B cell (primary cell): ENCODE data around the gene SMARCE1. TPM values are rescaled to one million over a fixed set of nuclear protein-coding genes. Genes with fewer than 3 reads are reported as not detected.

ENCODE experiments used
- ATAC-seq: fragments of 200-7000 bp; cut with Tn5 transposase; one replicate; pipeline ENCODE4 v1.10.0; 2021; ENCODE audit warnings: low read depth, mild to moderate bottlenecking, moderate number of reproducible peaks, moderate library complexity
- CTCF ChIA-PET: fragments of 350-600 bp; sonication (Branson Sonifier 250); formaldehyde crosslinking; loops from one replicate; lab custom pipeline; 2021; ENCODE audit warnings: antibody characterized with exemption, inconsistent platforms; lab: Charles Lee
- POLR2A ChIA-PET: fragments of 350-600 bp; sonication (Branson Sonifier 250); formaldehyde crosslinking; loops from one replicate; lab custom pipeline; 2021; ENCODE audit warnings: antibody characterized with exemption; lab: Charles Lee
- DNase-seq: peaks from one replicate; pipeline ENCODE4 v3.0.0; 2013
- H2AFZ ChIP-seq: 2 replicates; pipeline ENCODE4 v1.6.1; 2012; ENCODE audit warnings: mild to moderate bottlenecking, low read depth, low read length; ENCODE audit not compliant: insufficient read depth, poor library complexity, severe bottlenecking
- H3K27ac ChIP-seq, 2 donors: 1 replicate in 1 of 2; 2 replicates in 1 of 2; pipeline ENCODE4 v1.5.1; 2012 to 2013; ENCODE audit warnings: low read length in 2 of 2, mild to moderate bottlenecking in 2 of 2, moderate library complexity in 1 of 2
- H3K27me3 ChIP-seq, 4 experiments: fragments of 200-600 bp in 1 of 4; sonication (generic) in 1 of 4; replicated peaks in 1 of 4; 1 replicate in 2 of 4; 2 replicates in 2 of 4; pipeline versions ENCODE4 v1.6.1 to v1.7.0; 2013 to 2016; ENCODE audit warnings: low read length in 3 of 4, mild to moderate bottlenecking in 2 of 4, mixed read lengths in 1 of 4, moderate library complexity in 1 of 4; ENCODE audit not compliant: insufficient read depth in 4 of 4, control insufficient read depth in 3 of 4; ENCODE audit errors: control extremely low read depth in 1 of 4
- H3K36me3 ChIP-seq, 2 experiments: replicated peaks in 1 of 2; 1 replicate in 1 of 2; 2 replicates in 1 of 2; pipeline versions ENCODE4 v1.6.1 to v1.7.1; 2013; ENCODE audit warnings: low read length in 1 of 2; ENCODE audit not compliant: insufficient read depth in 2 of 2, control insufficient read depth in 1 of 2; ENCODE audit errors: control extremely low read depth in 1 of 2, extremely low read depth in 1 of 2
- H3K4me1 ChIP-seq, 2 donors: fragments of 200-600 bp in 1 of 2; sonication (generic) in 1 of 2; 1 replicate in 1 of 2; 2 replicates in 1 of 2; pipeline versions ENCODE4 v1.5.1 to v1.6.1; 2013 to 2017; ENCODE audit warnings: low read length in 2 of 2; ENCODE audit not compliant: control insufficient read depth in 2 of 2, insufficient read depth in 2 of 2
- H3K4me2 ChIP-seq: replicated peaks from 2 replicates; pipeline ENCODE3; 2012; ENCODE audit warnings: mild to moderate bottlenecking, low read depth, low read length; ENCODE audit not compliant: poor library complexity, severe bottlenecking
- H3K4me3 ChIP-seq, 5 experiments: fragments of 200-600 bp in 1 of 5; sonication (generic) in 1 of 5; 1 replicate in 3 of 5; 2 replicates in 2 of 5; pipeline versions ENCODE4 v1.5.1 to v1.7.0; 2011 to 2016; ENCODE audit warnings: low read length in 4 of 5, mild to moderate bottlenecking in 4 of 5, low read depth in 2 of 5, control low read depth in 1 of 5, moderate library complexity in 1 of 5; ENCODE audit not compliant: insufficient read depth in 1 of 5; ENCODE audit errors: control extremely low read depth in 1 of 5, extremely low read depth in 1 of 5
- H3K79me2 ChIP-seq: fragments of 200-600 bp; sonication (generic); one replicate; pipeline ENCODE4 v1.6.0; 2016; ENCODE audit warnings: low read length; ENCODE audit not compliant: control insufficient read depth, insufficient read depth
- H3K9ac ChIP-seq: fragments of 200-600 bp; sonication (generic); 2 replicates; pipeline ENCODE4 v1.6.1; 2017; ENCODE audit warnings: mild to moderate bottlenecking, low read length, moderate library complexity
- H3K9me3 ChIP-seq, 3 donors: one replicate each; pipeline versions ENCODE4 v1.6.1 to v1.7.1; 2013; ENCODE audit warnings: low read length in 2 of 3; ENCODE audit not compliant: control insufficient read depth in 2 of 3, insufficient read depth in 1 of 3; ENCODE audit errors: control extremely low read depth in 1 of 3
- H4K20me1 ChIP-seq: 2 replicates; pipeline ENCODE4 v1.6.0; 2012; ENCODE audit warnings: mild to moderate bottlenecking, low read length; ENCODE audit not compliant: insufficient read depth, control insufficient read depth, poor library complexity, severe bottlenecking
- H3K27ac Mint-ChIP-seq: one replicate; pipeline ENCODE4 v1.8.0; 2021; ENCODE audit warnings: mixed read lengths
- H3K27me3 Mint-ChIP-seq: one replicate; pipeline ENCODE4 v1.8.0; 2021; ENCODE audit warnings: mixed read lengths
- H3K4me1 Mint-ChIP-seq: one replicate; pipeline ENCODE4 v1.8.0; 2021; ENCODE audit warnings: mixed read lengths
- H3K4me3 Mint-ChIP-seq: one replicate; pipeline ENCODE4 v1.8.0; 2021; ENCODE audit warnings: mixed read lengths
- H3K9me3 Mint-ChIP-seq: one replicate; pipeline ENCODE4 v1.8.0; 2022; ENCODE audit warnings: mixed read lengths; ENCODE audit not compliant: insufficient read depth
- CTCF ChIP-seq: fragments of 200-600 bp; IDR thresholded peaks from one replicate; pipeline ENCODE4 v1.8.0; 2022; ENCODE audit warnings: antibody characterized with exemption, mild to moderate bottlenecking
- EZH2 ChIP-seq: IDR thresholded peaks from 2 replicates; pipeline ENCODE4 v1.6.1; 2012; ENCODE audit warnings: borderline replicate concordance, low read depth, mild to moderate bottlenecking, moderate library complexity, low read length; ENCODE audit not compliant: insufficient read depth, poor library complexity, severe bottlenecking
- WGBS: methylation state at CpG from one replicate; pipeline ENCODE4 v1.1.5; 2013; ENCODE audit warnings: missing lambda C conversion rate; ENCODE audit not compliant: insufficient coverage; 5-methylcytosine and 5-hydroxymethylcytosine counted together
- intact Hi-C: fragments of 100-400 bp; cut with micrococcal nuclease; formaldehyde crosslinking; loops from one replicate; pipeline ENCODE4 v1.10.0; 2022
- polyA plus RNA-seq: library from polyadenylated mRNA; depleted of rRNA; stranded (reverse); fragments of >200 nt; gene quantifications from 2 replicates; pipeline ENCODE4 v1.2.3, GENCODE V29; 2012
- total RNA-seq, 2 donors: library from RNA; stranded (reverse); fragments of 120-200 nt in 1 of 2; gene quantifications; 1 replicate in 1 of 2; 2 replicates in 1 of 2; pipeline versions ENCODE4 v1.2.3 to v1.2.4, GENCODE V29; 2013 to 2022

SMARCE1 gene
- total and polyA plus RNA-seq, 2 donors (not counting 1 experiment from before 2014, with no cell fraction given) = 19.9 to 128 TPM

GRCh38 chr17:40646791-40647623 lies 611 bp downstream of the SMARCE1 start:
- Histone ChIP-seq H3K9ac (peak overlapping the region; percentile 100), H4K20me1 (peaks cover 5% of the 10 kb centered on the region), H3K27ac (peak overlapping the region; percentile 97 to 100), H3K4me1 (peaks cover 25 to 30% of the 10 kb centered on the region in 2 donors), H3K36me3 (peaks cover 9 to 28% of the 10 kb centered on the region in 2 experiments), H2AFZ (peak overlapping the region; percentile 99), H3K4me2 (peak overlapping the region; percentile 95), H3K9me3 (no peaks in the 10 kb centered on the region), H3K79me2 (peaks cover 72% of the 10 kb centered on the region), H3K27me3 (no peaks in the 10 kb centered on the region), H3K4me3 (peak overlapping the region; percentile 85 to 94 (median 86))
- TF ChIP-seq CTCF (no peak), EZH2 (no peak)
- POLR2A ChIA-PET = interaction anchor here (0.9 to 1.7 kb wide), 6 partner anchors 27 to 203 kb away, joined by 3 to 5 read pairs (median 4); no protein-coding TSS in a partner anchor
- H3K9me3 Mint-ChIP-seq = no peaks in the 10 kb centered on the region
- 2% methylated on average over 10 of the region's 18 CpGs for WGBS
- intact Hi-C loops = no loop called here
- peaks cover 42% of the 10 kb centered on the region for H3K4me1 Mint-ChIP-seq
- CTCF ChIA-PET = interaction anchor here (0.6 to 3.6 kb wide), 15 partner anchors 13 to 1024 kb away, joined by 3 to 17 read pairs (median 4); no protein-coding TSS in a partner anchor
- no peaks in the 10 kb centered on the region for H3K27me3 Mint-ChIP-seq
- H3K4me3 Mint-ChIP-seq = peak overlapping the region; percentile 89
- no peak for DNase-seq
- peak; percentile 16 for ATAC-seq
- peak overlapping the region; percentile 94 for H3K27ac Mint-ChIP-seq

- Histone ChIP-seq H3K4me2 (peak overlapping the region; percentile 95), H3K9ac (peak overlapping the region; percentile 22), H3K79me2 (peaks cover 81% of the 10 kb centered on the region), H3K27ac (peak overlapping the region in 1 of 2 donors; percentile 21), H3K4me3 (no peak overlapping the region), H3K9me3 (no peaks in the 10 kb centered on the region), H3K27me3 (no peaks in the 10 kb centered on the region), H3K36me3 (peaks cover 14 to 38% of the 10 kb centered on the region in 2 experiments), H4K20me1 (peaks cover 9% of the 10 kb centered on the region), H2AFZ (no peak overlapping the region), H3K4me1 (peaks cover 25 to 30% of the 10 kb centered on the region in 2 donors)
- H3K27ac Mint-ChIP-seq = no peak overlapping the region
- CTCF ChIA-PET = interaction anchor here (1.0 to 3.6 kb wide), 7 partner anchors 20 to 1017 kb away, joined by 3 to 17 read pairs (median 7); no protein-coding TSS in a partner anchor
- no peaks in the 10 kb centered on the region for H3K9me3 Mint-ChIP-seq
- H3K27me3 Mint-ChIP-seq = no peaks in the 10 kb centered on the region
- DNase-seq = no peak
- POLR2A ChIA-PET = interaction anchor here (1.6 kb wide), 1 partner anchor 26 kb away, joined by 4 read pairs; no protein-coding TSS in a partner anchor
- H3K4me1 Mint-ChIP-seq = peaks cover 43% of the 10 kb centered on the region
- ATAC-seq = no peak
- TF ChIP-seq EZH2 (no peak), CTCF (no peak)
- intact Hi-C loops = no loop called here
- H3K4me3 Mint-ChIP-seq = no peak overlapping the region
- 100% methylated on average over 1 of the region's 2 CpGs for WGBS
These were observed 1.7 kb downstream of the SMARCE1 start for GRCh38 chr17:40645943-40646342.
